Measurements from ENCODE around the gene FSTL3. TPM values are rescaled to one million over a fixed set of nuclear protein-coding genes. Genes with fewer than 3 reads are reported as not detected.
"Not testable (repeated sequence)": the region's sequence is repeated elsewhere in the genome, so short reads cannot be mapped to it uniquely, and the experiment has no call there.

The FSTL3 gene
- total RNA-seq, 1 donor from 2014 or later, result 24.6 TPM

DNA sequence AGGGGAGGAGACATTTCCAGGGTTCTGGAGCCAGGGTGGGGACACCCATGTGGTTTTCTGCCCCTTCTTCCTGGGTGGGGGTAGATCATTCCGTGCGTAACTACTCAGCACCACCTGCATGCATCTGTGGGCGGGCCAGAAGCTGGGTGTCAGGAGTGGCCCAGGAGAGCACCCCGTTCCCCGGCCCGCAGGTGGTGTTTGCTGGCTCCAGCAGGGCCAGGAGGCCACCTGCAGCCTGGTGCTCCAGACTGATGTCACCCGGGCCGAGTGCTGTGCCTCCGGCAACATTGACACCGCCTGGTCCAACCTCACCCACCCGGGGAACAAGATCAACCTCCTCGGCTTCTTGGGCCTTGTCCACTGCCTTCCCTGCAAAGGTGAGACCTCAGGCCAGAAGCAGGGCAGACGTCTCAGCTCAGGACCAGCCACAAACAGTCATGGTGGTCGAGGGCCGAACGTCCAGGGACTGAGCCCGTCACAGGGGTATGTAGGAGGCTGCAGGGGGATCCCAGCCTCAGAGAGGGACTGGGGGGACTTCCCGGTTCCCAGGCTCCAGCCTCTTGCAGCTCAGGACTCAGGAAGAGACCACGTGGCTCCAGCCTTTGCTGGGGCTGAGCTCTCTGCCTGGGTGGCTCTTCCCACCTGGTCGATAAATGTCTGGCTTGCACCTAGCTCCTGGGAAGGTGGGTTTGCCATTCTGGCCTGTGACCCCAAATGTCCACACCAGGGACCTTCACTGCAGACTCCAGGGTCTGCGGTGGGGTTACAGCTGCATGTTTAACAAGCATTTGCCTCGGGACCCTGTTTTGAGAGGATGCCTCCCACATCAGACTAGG lies 1.6 kb downstream of the FSTL3 start:
- intact Hi-C loops (cut with micrococcal nuclease), result no loop called here
- no peak for ATAC-seq
- no peak for DNase-seq

DNA sequence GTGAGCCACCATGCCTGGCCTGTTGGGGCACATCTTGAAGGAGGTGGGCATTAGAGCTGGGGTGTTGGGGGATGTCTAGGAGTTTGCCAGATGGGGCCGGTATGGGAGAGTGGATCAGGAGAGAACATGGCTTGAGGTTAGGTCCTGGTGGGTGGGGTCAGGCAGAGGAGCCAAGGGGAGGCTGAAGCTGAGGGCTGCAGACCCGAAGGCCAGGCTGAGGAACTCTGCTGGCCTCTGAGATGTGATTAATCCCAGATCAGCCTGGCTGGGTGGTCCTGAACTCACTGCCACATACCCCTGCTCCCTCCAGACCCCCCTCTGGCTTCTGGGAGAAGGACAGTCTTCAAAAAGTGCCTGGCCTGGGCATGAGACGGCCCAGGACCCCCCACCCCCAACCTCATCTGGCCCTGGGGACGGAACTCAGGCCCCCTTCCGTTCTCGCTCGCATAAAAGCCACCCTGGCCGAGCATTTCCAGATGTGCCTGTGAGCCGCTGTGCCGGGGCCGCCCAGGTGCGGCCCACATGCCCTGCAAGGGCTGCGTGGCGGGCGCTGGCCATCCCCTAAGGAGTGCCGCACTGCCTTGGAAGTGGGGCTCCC lies 2.7 kb downstream of the FSTL3 start:
- intact Hi-C loops (cut with micrococcal nuclease), result no loop called here
- DNase-seq, result no peak
- no peak for ATAC-seq

DNA sequence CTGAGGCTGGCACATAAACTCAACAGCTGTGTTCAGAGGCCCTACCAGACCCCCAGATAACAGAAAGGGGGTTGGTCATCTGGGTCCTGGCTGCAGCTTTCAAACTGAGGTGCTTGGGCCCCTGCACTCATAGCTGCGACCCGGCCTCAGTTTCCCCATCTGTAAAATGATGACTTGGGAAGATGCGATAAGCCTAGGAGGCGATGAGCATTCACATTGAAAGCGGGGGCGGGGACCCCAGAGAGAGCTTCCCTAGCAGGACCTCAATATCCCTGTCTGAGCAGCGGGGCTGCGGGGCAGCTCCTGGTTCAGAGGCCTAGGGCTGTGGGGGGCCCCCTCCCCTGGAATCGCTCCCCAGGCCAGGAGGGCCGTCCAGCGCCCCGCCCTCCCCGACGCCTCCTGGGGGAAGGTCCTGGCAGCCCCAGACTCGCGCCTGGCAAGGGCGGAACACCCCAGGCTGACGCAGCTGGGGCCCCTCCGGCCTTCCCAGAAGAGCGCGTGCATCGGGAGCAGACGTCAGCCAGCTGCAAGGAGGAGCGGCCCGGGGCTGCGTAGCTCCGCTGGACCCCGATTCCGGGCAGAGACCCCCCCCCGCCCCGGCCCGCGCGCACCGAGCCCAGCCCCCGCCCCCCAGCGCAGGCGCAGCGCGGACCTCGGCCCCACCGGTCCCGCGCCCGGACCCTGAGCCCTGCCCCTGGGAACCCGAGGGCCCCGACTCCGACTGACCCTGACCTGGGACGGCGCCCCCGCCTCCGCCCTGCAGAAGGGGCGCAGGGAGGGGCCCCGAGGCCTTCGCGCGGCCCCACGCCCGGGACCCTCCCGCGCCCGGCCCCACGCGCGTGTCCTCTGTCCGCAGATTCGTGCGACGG lies 3.5 kb downstream of the FSTL3 start:
- DNase-seq, result peak; percentile 82
- intact Hi-C loops (cut with micrococcal nuclease), result no loop called here
- ATAC-seq, result peak; percentile 17

DNA sequence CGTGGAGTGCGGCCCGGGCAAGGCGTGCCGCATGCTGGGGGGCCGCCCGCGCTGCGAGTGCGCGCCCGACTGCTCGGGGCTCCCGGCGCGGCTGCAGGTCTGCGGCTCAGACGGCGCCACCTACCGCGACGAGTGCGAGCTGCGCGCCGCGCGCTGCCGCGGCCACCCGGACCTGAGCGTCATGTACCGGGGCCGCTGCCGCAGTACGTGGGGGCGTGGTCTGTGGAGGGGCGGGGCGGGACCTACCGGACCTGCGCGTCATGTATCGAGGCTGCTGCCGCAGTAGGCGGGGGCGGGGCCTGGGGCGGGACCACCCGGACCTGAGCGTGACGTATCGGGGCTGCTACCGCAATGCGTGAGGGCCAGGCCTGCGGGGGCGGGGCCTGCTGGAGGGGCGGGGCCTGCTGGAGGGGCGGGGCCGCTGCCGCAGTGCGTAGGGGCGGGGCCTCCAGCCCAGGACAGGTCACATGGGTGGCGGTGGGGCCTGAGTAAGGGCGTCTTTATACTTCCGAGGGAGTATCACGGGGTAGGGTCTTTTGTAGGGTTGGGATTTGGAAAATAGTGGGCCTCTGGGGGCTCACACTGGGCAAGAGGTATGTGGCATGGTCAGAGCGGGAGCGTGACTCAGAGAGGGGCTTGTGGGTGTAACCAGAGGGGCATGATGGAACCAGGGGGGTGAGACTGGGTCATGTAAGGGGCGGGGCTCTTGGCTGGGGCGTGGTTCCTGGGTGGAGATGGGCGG lies 4.3 kb downstream of the FSTL3 start:
- intact Hi-C loops (cut with micrococcal nuclease), result no loop called here
- ATAC-seq, result peak; percentile 82
- peak; percentile 100 for DNase-seq

DNA sequence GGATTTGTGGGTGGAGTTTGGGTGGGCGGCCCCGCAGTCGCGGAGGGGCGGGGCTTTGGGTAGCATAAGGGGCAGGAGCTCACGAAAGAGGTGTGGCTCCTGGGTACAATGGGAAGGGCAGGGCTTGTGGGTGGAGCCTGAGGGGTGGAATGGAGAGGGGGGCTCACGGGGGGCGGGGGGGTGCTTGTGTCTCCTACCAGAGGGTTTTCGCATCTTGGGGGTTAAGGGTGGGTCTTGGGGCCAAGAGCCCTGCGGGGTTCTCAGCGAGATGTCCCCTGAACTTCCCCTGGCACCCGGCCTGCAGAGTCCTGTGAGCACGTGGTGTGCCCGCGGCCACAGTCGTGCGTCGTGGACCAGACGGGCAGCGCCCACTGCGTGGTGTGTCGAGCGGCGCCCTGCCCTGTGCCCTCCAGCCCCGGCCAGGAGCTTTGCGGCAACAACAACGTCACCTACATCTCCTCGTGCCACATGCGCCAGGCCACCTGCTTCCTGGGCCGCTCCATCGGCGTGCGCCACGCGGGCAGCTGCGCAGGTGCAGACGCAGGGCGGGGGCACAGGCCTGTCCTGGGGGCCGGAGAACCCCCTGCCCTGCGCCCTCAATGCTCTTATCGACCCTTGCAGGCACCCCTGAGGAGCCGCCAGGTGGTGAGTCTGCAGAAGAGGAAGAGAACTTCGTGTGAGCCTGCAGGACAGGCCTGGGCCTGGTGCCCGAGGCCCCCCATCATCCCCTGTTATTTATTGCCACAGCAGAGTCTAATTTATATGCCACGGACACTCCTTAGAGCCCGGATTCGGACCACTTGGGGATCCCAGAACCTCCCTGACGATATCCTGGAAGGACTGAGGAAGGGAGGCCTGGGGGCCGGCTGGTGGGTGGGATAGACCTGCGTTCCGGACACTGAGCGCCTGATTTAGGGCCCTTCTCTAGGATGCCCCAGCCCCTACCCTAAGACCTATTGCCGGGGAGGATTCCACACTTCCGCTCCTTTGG lies 5.1 kb downstream of the FSTL3 start:
- ATAC-seq (no peak), DNase-seq (peak; percentile 91)
- intact Hi-C loops (cut with micrococcal nuclease), result no loop called here

DNA sequence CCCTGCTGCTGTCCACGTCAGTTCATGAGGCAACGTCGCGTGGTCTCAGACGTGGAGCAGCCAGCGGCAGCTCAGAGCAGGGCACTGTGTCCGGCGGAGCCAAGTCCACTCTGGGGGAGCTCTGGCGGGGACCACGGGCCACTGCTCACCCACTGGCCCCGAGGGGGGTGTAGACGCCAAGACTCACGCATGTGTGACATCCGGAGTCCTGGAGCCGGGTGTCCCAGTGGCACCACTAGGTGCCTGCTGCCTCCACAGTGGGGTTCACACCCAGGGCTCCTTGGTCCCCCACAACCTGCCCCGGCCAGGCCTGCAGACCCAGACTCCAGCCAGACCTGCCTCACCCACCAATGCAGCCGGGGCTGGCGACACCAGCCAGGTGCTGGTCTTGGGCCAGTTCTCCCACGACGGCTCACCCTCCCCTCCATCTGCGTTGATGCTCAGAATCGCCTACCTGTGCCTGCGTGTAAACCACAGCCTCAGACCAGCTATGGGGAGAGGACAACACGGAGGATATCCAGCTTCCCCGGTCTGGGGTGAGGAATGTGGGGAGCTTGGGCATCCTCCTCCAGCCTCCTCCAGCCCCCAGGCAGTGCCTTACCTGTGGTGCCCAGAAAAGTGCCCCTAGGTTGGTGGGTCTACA lies 6.6 kb downstream of the FSTL3 start:
- DNase-seq, result no peak
- intact Hi-C loops (cut with micrococcal nuclease), result no loop called here
- no peak for ATAC-seq

DNA sequence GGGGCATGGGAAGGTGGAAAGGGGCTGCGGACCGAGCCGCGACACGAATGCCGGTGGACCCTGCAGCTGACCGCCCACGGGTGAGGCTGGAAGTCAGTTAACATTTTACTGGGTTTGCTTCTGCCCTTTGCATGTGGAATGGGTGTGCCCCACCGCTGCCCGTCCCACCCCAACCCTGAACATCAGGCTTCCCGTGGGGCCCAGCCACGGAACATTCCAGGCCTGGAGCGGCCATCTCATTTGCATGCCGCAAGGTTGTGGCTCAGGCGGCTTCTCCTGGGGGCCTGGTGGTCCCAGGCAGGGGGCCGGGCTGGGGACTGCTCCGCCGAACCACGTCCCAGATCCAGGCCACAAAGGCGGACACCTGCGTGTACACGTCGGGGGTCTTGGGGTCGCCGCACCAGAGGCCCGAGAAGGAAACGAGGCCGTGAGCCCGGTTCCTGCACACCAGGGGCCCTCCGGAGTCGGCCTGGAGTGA lies 9.3 kb downstream of the FSTL3 start:
- intact Hi-C loops (cut with micrococcal nuclease), result no loop called here
- DNase-seq, result no peak
- no peak for ATAC-seq

DNA sequence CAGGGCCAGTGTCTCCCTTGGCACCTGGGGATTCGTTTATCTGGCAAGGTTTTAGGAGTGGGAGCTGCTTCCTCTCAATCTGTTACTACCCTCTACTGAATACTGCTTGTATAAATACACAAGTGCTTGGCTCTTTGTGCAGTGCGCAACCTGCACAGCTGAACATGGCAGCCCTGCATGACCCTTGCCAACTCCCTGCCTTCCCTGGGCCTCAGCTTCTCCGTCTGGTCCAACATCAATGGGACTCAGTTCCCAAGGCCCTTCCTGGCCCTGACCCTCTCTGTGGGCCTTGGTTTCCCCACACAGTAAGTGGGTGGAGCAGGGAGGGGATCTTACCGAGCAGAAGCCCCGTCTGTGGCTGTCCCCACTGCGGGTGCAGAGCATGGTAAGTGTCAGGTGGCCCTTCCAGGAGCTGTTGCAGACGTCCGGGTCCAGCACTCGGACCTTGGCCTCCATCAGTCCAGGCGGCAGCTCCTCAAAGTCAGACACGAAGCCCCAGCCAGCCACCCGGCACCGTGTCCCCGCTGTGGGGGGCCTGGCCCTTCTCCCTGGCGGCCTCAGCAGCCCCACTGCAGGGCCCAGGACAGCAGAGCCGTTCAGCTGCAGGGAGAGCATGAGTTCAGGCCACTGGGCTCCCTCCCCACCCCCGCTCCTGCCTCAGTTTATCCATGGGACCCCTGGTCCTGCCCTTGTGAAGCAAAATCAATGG lies 10.6 kb downstream of the FSTL3 start:
- intact Hi-C loops (cut with micrococcal nuclease), result no loop called here
- DNase-seq (no peak), ATAC-seq (no peak)

DNA sequence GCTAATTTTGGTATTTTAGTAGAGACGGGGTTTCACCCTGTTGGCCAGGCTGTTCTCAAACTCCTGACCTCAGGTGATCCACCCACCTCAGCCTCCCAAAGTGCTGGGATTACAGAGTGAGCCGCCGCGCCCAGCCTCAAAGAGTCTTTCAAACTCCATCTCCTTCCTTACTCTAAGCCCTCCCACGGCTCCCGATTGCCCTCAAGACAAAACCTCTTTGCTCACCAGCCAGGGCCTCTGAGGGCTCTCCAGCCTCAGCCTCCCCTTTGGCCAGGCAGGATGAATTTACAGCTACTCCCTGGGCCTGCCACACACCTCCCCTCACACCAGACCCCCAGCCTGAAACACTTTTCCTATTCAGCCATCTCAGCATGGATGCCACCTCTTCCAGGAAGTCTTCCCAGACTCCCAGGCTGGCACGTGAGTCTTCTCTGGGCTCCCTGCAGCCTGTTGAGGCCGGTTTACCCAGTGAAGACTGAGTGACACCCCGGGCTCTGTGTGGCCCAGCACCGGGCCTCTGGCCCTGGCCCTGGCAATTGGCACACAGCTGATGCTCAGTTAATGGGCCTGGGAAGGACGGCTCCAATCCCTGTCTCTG lies 11.5 kb downstream of the FSTL3 start:
- DNase-seq, result no peak
- intact Hi-C loops (cut with micrococcal nuclease), result no loop called here
- ATAC-seq, result no peak

DNA sequence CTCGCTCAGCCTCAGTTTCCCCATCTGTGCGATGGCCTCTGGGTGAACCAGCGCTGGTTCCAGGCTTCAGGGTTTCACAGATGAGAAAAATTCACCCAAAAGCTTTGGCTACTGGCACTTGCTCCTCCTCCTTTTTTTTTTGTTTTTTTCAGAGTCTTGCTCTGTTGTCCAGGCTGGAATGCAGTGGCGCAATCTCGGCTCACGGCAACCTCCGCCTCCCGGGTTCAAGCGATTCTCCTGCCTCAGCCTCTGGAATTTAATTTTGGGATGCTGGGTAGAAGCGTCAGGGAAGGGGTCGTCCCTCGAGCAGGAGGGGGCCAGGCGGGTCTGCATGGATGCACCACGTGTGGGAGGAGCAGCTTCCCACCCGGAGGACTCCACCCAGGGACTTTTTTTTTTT lies 12.0 kb downstream of the FSTL3 start:
- DNase-seq (no peak), ATAC-seq (no peak)
- intact Hi-C loops (cut with micrococcal nuclease), result no loop called here

DNA sequence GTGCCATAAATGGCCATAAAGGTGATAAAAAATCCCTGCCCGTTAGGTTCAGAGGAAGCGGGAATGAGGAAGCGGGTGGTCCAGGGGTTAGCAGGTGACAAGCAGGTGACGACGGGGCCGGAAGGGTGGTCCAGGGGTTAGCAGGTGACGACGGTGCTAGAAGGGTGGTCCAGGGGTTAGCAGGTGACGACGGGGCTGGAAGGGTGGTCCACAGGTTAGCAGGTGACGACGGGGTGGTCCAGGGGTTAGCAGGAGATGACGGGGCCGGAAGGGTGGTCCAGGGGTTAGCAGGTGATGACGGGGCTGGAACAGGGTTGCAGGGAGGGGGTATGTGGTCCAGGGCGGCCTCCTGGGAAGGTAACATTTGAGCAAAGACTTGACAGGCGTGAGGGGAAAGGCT lies 12.8 kb downstream of the FSTL3 start:
- ATAC-seq (no peak), DNase-seq (no peak)
- intact Hi-C loops (cut with micrococcal nuclease), result no loop called here

DNA sequence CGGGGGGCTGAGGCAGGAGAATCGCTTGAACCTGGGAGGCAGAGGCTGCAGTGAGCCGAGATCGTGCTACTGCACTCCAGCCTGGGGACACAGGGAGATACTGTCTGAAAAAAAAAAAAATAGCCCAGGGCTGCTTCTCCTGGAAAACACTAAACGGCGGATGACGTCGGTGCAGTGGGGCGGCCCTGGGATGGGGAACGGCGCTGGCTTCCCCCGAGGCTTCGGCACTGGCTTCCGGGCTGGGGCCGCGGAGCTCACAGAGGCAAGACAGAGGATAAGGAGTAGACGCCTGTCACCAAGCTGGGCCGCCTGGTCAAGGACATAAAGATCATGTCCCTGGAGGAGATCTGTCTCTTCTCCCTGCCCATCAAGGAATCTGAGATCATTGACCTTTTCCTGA lies 14.0 kb downstream of the FSTL3 start:
- ATAC-seq, result peak; percentile 66
- peak; percentile 76 for DNase-seq
- intact Hi-C loops (cut with micrococcal nuclease), result no loop called here

DNA sequence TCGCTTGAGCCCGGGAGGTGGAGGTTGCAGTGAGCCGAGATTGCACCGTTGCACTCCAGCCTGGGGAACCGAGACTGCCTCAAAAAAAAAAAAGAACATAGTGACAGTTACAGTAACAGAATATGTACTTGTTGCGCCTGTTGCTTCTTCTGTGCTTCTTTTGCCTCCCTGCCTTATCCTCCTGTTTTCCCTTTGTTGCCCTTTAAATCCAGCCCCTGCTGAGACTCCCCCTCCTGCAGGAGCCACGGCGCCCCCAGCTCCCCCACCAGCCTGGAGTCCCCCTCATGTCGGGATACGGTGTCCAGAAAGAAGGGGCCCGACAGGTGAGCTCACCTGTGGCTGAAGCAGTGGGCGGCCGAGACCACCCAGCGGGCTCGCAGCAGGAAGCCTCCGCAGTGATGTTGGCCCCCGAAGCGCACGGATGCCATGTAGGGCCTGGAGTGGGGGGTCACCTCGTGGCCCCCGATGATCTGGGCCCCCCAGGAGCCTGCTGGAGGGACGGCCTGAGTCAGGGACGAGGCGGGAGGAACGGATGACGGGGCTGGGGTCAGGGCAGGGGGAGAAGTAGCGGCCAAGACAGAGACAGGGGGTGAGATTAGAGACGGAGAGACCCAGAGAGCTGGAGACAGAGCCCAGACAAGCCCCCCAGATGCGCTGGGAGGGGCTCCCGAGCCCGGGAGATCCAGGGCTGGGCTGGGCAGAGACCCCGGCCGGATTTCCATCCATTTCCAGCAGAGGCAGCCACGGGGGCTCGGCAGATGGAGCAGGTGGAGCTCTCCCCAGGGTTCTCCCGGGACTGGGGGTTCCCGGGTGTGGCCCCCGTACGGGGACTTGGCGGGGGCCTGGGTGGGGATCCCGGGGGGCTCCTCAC lies 18.5 kb downstream of the FSTL3 start:
- intact Hi-C loops (cut with micrococcal nuclease), result no loop called here
- no peak for ATAC-seq

DNA sequence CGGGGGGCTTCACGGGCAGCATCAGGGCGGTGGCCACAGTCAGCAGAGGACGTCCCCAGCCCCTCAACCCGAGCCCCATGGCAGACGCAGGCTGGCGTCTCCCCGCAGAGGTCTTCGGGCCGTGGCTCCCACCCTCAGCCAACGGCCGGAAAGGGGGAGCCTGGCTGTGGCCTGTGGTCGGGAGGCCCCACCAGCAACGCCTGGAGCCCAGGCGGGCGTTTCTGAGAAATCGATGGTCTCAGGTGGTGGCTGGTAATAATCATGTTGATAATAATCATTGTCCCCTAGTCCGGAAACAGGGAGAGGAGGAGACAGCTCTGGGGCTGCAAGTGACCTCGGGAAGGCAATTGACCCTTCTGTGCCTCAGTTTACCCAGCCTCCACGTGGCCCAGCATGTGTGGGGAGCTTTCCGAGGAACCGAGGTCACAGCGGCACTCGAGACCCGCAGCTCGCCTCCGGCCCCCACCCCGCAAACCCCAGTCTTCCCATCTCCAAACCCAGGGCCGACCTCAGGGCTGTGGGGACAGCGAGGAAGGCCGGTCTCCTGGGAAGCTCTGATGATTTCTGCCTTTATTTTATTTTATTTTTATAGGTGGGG lies 19.3 kb downstream of the FSTL3 start, which contains the start of gene PRSS57:
TSS of gene PRSS57 (minus strand) at position 101 of the 598 bp plus-strand sequence. CDS start at position 79, 22 bp downstream.
- no peak for ATAC-seq
- intact Hi-C loops (cut with micrococcal nuclease), result no loop called here
- DNase-seq, result no peak

More for the DNA sequence above, 18.5 kb downstream of the FSTL3 start:
- no peak for DNase-seq

DNA sequence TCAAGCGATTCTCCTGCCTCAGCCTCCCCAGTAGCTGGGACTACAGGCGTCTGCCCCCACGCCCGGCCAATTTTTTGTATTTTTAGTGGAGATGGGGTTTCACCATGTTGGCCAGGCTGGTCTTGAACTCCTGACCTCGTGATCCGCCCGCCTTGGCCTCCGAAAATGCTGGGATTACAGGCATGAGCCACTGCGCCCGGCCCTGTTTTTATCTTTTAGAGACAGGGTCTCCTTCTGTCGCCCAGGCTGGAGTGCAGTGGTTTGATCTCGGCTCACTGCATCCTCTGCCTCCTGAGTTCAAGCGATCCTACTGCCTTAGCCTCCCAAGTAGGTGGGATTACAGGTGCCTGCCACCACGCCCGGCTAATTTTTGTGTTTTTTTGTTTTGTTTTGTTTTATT lies 22.3 kb downstream of the FSTL3 start:
- intact Hi-C loops (cut with micrococcal nuclease); ATAC-seq; DNase-seq: not testable (repeated sequence)
